ENCODE data around the gene EIF5B.

DNA sequence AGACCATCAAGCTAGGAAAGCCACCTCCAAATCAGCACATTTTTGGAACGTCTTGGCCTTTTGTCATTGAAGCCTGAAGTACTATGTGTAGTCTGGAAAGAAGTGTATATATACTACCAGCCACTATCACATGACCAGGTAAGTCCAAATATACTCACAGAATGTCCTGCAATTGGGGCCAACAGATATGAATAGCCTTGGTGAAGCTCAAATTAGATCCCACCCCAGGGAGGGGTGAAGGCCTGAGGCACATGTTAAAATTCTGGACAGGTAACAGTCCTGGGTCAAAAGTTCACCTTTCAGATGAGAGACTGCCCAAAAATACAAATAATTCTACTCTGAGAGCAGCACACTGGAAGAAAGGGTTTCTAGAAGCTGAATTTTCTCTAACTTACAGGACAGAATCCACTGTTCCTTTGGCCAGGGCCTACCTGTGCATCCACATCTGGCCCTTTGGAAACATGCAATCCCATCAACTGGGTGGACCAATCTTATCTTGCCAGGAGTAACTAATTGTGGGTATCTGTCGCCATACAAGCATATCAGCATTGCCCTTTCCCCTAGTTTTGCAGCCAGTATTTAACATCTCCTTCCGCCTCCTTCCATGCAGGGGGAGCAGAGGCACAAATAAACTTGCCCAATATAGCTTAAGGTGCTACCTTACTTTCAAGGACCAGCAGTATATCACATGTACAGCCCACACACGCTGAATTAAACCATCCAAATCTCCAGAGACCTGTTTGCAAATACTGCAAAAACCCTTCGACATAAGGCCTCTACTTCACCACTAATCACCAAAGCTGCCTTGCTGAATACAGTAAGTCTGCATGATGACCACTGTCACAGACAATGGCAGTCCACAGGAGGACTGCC is 67.8 kb downstream of the EIF5B start:
- TF ChIP-seq POLR2A (IDR thresholded peaks at IDR 0.05) = no peak
- TF ChIP-seq, protein P1, sequence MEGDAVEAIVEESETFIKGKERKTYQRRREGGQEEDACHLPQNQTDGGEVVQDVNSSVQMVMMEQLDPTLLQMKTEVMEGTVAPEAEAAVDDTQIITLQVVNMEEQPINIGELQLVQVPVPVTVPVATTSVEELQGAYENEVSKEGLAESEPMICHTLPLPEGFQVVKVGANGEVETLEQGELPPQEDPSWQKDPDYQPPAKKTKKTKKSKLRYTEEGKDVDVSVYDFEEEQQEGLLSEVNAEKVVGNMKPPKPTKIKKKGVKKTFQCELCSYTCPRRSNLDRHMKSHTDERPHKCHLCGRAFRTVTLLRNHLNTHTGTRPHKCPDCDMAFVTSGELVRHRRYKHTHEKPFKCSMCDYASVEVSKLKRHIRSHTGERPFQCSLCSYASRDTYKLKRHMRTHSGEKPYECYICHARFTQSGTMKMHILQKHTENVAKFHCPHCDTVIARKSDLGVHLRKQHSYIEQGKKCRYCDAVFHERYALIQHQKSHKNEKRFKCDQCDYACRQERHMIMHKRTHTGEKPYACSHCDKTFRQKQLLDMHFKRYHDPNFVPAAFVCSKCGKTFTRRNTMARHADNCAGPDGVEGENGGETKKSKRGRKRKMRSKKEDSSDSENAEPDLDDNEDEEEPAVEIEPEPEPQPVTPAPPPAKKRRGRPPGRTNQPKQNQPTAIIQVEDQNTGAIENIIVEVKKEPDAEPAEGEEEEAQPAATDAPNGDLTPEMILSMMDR (IDR thresholded peaks at IDR 0.05) = no peak
